Vagina (tissue), 2 donors: ENCODE measurements around the gene FAM161B.

ENCODE experiments used
- POLR2AphosphoS5 ChIP-seq, 2 donors: sonication (generic); formaldehyde crosslinking; IDR thresholded peaks; one replicate each; pipeline ENCODE4 v1.9.0; 2017; ENCODE audit warnings: antibody characterized with exemption in 2 of 2, mild to moderate bottlenecking in 2 of 2, low read depth in 1 of 2; ENCODE audit not compliant: insufficient read depth in 1 of 2
- TF ChIP-seq, protein P1 (sequence below), 3 experiments: fragments of 450-650 bp in 2 of 3; fragments of 200-600 bp in 1 of 3; sonication (generic) in 1 of 3; IDR thresholded peaks; one replicate each; pipeline ENCODE4 v1.5.1; 2017 to 2019; ENCODE audit warnings: antibody characterized with exemption in 3 of 3, mild to moderate bottlenecking in 2 of 3, moderate library complexity in 2 of 3

- TF ChIP-seq, protein P1, sequence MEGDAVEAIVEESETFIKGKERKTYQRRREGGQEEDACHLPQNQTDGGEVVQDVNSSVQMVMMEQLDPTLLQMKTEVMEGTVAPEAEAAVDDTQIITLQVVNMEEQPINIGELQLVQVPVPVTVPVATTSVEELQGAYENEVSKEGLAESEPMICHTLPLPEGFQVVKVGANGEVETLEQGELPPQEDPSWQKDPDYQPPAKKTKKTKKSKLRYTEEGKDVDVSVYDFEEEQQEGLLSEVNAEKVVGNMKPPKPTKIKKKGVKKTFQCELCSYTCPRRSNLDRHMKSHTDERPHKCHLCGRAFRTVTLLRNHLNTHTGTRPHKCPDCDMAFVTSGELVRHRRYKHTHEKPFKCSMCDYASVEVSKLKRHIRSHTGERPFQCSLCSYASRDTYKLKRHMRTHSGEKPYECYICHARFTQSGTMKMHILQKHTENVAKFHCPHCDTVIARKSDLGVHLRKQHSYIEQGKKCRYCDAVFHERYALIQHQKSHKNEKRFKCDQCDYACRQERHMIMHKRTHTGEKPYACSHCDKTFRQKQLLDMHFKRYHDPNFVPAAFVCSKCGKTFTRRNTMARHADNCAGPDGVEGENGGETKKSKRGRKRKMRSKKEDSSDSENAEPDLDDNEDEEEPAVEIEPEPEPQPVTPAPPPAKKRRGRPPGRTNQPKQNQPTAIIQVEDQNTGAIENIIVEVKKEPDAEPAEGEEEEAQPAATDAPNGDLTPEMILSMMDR (IDR thresholded peaks at IDR 0.05): no peak
- no peak for TF ChIP-seq POLR2AphosphoS5 (IDR thresholded peaks at IDR 0.05; ENCODE audit: insufficient read depth in 1 of 2, low read depth in 1 of 2)
These were observed 62.6 kb downstream of the FAM161B start for GRCh38 chr14:73887318-73887616.
